Measurements from ENCODE around the gene PARVB. TPM values are rescaled to one million over a fixed set of nuclear protein-coding genes. Genes with fewer than 3 reads are reported as not detected.
A peak's percentile ranks its signal among the peaks of the same experiment; 100 is the strongest.

The PARVB gene
- total RNA-seq, 4 donors from 2014 or later = 120 to 201 (median 147) TPM

DNA sequence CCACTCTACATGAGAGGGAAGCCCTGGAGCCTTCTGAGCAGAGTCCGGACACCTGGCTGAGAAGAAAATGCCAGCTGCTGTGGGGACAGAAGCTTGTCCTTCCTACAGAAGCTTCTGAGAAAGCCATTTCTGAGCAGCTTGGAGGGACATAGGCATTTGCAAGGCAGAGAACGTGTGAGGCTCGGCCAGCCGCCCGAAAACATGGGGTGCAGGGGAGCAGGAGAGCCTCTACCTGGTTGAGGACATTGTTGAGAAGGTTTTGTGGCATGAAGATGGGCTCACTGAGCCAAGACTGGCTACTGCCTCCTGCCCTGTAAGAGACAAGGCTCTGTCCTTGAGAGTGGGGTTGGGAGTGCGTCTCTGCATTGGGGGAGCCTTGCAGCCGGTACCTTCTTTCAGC is 43.5 kb upstream of the PARVB start:
- intact Hi-C loops (cut with DNase I; ENCODE audit: low total_unique reads) (no loop called here), in situ Hi-C loops (cut with MboI; ENCODE audit: low sequenced_read_pairs in 4 of 4) (loop anchor here in 1 of 4 donors (25.0 kb wide), 1 partner anchor 657 kb away; no protein-coding TSS in a partner anchor)
- Histone ChIP-seq H3K4me3 (no peak overlapping the region), H3K9me3 (no peaks in the 10 kb centered on the region), H3K4me1 (no peaks in the 10 kb centered on the region), H3K36me3 (peaks cover 3 to 96% of the 10 kb centered on the region in 2 donors), H3K27ac (no peak overlapping the region), H3K27me3 (no peaks in the 10 kb centered on the region)
- DNase-seq (no peak), ATAC-seq (no peak)
- TF ChIP-seq, protein P1, sequence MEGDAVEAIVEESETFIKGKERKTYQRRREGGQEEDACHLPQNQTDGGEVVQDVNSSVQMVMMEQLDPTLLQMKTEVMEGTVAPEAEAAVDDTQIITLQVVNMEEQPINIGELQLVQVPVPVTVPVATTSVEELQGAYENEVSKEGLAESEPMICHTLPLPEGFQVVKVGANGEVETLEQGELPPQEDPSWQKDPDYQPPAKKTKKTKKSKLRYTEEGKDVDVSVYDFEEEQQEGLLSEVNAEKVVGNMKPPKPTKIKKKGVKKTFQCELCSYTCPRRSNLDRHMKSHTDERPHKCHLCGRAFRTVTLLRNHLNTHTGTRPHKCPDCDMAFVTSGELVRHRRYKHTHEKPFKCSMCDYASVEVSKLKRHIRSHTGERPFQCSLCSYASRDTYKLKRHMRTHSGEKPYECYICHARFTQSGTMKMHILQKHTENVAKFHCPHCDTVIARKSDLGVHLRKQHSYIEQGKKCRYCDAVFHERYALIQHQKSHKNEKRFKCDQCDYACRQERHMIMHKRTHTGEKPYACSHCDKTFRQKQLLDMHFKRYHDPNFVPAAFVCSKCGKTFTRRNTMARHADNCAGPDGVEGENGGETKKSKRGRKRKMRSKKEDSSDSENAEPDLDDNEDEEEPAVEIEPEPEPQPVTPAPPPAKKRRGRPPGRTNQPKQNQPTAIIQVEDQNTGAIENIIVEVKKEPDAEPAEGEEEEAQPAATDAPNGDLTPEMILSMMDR (IDR thresholded peaks at IDR 0.05 in 4 of 5, conservative IDR thresholded peaks at IDR 0.05 in 1 of 5) = no peak
- TF ChIP-seq POLR2A (IDR thresholded peaks at IDR 0.05) = no peak

DNA sequence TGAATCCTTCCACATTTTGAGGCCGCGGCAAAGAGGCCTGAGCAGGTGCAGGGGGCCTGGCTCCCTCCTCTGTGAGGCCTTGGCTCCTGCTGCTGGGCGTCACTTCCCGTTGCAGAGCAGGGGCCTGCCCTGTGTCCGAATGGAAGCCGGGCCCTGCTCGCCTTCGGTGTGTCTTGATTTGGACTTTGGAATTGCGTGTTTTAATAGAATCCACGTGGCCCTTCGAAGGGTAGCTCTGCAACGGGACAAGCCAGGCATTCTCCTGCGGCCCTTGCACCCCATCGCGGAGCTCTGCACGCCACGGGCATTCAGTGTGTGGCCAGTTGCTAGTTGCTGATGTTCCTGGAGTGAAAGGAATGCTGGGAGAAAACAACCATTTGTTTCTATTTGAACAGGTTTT is 43.1 kb upstream of the PARVB start:
- H3K27ac ChIP-seq = no peak overlapping the region
- TF ChIP-seq, protein P1 (IDR thresholded peaks at IDR 0.05 in 4 of 5, conservative IDR thresholded peaks at IDR 0.05 in 1 of 5) = no peak
- TF ChIP-seq POLR2A (IDR thresholded peaks at IDR 0.05) = no peak
- no peaks in the 10 kb centered on the region for H3K9me3 ChIP-seq
- in situ Hi-C loops (cut with MboI; ENCODE audit: low sequenced_read_pairs in 4 of 4) (loop anchor here in 1 of 4 donors (25.0 kb wide), 1 partner anchor 656 kb away; no protein-coding TSS in a partner anchor), intact Hi-C loops (cut with DNase I; ENCODE audit: low total_unique reads) (no loop called here)
- DNase-seq (no peak), ATAC-seq (no peak)
- H3K4me1 ChIP-seq = no peaks in the 10 kb centered on the region
- no peaks in the 10 kb centered on the region for H3K27me3 ChIP-seq
- H3K4me3 ChIP-seq = no peak overlapping the region
- H3K36me3 ChIP-seq = peaks cover 3 to 93% of the 10 kb centered on the region in 2 donors

DNA sequence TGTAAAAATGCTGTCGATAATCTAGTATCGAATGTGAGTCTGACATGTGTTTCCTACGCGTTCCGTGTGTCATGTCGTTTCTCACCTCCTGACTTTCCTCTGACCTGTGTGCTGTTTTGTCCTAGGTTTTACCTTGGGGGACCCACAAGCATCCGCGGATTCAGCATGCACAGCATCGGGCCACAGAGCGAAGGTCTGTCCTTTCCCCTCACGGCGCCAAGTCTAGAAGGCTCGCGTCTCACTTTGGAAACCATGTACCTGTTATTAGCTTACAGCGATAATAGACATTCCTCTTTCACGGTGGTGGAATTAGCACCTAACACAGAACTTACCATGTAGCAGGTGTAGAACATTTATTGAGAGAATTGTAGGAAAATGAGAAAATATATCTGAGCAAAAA is 40.3 kb upstream of the PARVB start:
- no peak for ATAC-seq
- H3K27me3 ChIP-seq = no peaks in the 10 kb centered on the region

DNA sequence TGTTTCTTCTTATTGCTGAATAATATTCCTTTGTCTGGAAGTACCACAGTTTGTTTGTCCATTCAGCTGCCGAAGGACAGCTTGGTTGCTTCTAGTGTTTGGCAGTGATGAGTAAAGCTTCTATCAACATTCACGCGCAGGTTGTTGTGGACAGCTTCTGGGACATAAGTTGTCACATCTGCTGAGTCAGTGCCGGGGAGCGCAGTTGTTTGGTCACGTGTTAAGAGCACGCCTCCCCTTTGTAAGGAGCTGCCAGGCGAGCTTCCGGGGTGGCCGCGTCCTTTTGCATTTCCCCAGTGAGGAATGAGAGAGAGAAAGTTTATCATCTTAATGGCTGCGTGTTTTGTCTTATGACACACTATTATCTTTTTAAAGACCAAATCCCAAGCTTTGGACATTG is 38.6 kb upstream of the PARVB start:
- no peaks in the 10 kb centered on the region for H3K27me3 ChIP-seq
- no peak overlapping the region for H3K4me3 ChIP-seq
- peak; percentile 55 to 59 for DNase-seq
- peaks cover 14 to 16% of the 10 kb centered on the region in 2 donors for H3K4me1 ChIP-seq
- peak; percentile 77 to 87 for ATAC-seq
- in situ Hi-C loops (cut with MboI; ENCODE audit: low sequenced_read_pairs in 4 of 4) = loop anchor here in 1 of 4 donors (25.0 kb wide), 1 partner anchor 652 kb away; no protein-coding TSS in a partner anchor
- no peaks in the 10 kb centered on the region for H3K9me3 ChIP-seq
- H3K36me3 ChIP-seq = peaks cover 0 to 72% of the 10 kb centered on the region in 2 donors
- TF ChIP-seq, protein P1 (IDR thresholded peaks at IDR 0.05 in 4 of 5, conservative IDR thresholded peaks at IDR 0.05 in 1 of 5) = no peak
- no peak for TF ChIP-seq POLR2A (IDR thresholded peaks at IDR 0.05)
- peak overlapping the region; percentile 51 to 81 (median 64) for H3K27ac ChIP-seq
- intact Hi-C loops (cut with DNase I; ENCODE audit: low total_unique reads) = no loop called here

More for the DNA sequence above, 40.3 kb upstream of the PARVB start:
- peaks cover 12 to 16% of the 10 kb centered on the region in 2 donors for H3K4me1 ChIP-seq
- H3K27ac ChIP-seq = peak overlapping the region in 1 of 4 donors; percentile 81
- intact Hi-C loops (cut with DNase I; ENCODE audit: low total_unique reads) (no loop called here), in situ Hi-C loops (cut with MboI; ENCODE audit: low sequenced_read_pairs in 4 of 4) (loop anchor here in 1 of 4 donors (25.0 kb wide), 1 partner anchor 653 kb away; no protein-coding TSS in a partner anchor)
- no peak for TF ChIP-seq POLR2A (IDR thresholded peaks at IDR 0.05)
- no peaks in the 10 kb centered on the region for H3K9me3 ChIP-seq
- H3K4me3 ChIP-seq = no peak overlapping the region
- DNase-seq = no peak
- H3K36me3 ChIP-seq = peaks cover 0 to 81% of the 10 kb centered on the region in 2 donors

GRCh38 chr22:43988116-43988820 is 35.8 kb upstream of the PARVB start:
- Histone ChIP-seq H3K27ac (peak overlapping the region in 3 of 4 donors; percentile 11 to 81 (median 67)), H3K27me3 (no peaks in the 10 kb centered on the region), H3K36me3 (peaks cover 0 to 71% of the 10 kb centered on the region in 2 donors), H3K4me1 (peaks cover 14 to 20% of the 10 kb centered on the region in 2 donors), H3K9me3 (no peaks in the 10 kb centered on the region), H3K4me3 (no peak overlapping the region)
- DNase-seq = no peak
- no peak for TF ChIP-seq POLR2A (IDR thresholded peaks at IDR 0.05)
- TF ChIP-seq, protein P1 (IDR thresholded peaks at IDR 0.05 in 4 of 5, conservative IDR thresholded peaks at IDR 0.05 in 1 of 5) = no peak
- peak in 1 of 2 donors; percentile 45 for ATAC-seq
- in situ Hi-C loops (cut with MboI; ENCODE audit: low sequenced_read_pairs in 4 of 4) = loop anchor here in 1 of 4 donors (25.0 kb wide), 1 partner anchor 649 kb away; no protein-coding TSS in a partner anchor
- intact Hi-C loops (cut with DNase I; ENCODE audit: low total_unique reads) = no loop called here

Data from gastrocnemius medialis (tissue), 4 donors.